GM21576 (cell line): ENCODE measurements around the gene NALF2.

Source experiments
- ATAC-seq: cut with Tn5 transposase; IDR thresholded peaks from one replicate; pipeline ENCODE4 v1.9.1; 2021; ENCODE audit warnings: mild to moderate bottlenecking, moderate library complexity; ENCODE audit not compliant: unreplicated experiment

The NALF2 gene

GRCh38 chrX:69524781-69525363, 20.7 kb downstream of the NALF2 start:
- no peak for ATAC-seq

DNA sequence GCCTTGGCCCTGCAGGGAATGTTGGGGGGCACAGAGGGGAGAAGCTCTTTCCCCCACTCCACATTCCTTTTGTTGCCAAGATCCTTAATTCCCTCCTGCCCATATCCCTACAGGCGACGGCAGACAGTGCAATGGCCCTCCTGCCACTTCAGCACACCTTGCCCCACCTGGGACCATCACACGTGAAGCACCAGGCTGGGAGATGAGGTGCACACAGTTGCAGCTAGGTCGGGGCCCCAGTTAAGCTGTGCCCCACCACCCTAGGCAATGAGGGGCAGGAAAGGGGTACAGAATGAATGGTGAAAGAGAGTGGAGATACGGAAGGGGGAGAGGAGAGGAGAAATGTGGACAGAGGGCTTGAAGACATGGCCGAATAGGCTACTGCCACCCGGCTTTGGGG, 26.2 kb downstream of the NALF2 start:
- ATAC-seq, result no peak

DNA sequence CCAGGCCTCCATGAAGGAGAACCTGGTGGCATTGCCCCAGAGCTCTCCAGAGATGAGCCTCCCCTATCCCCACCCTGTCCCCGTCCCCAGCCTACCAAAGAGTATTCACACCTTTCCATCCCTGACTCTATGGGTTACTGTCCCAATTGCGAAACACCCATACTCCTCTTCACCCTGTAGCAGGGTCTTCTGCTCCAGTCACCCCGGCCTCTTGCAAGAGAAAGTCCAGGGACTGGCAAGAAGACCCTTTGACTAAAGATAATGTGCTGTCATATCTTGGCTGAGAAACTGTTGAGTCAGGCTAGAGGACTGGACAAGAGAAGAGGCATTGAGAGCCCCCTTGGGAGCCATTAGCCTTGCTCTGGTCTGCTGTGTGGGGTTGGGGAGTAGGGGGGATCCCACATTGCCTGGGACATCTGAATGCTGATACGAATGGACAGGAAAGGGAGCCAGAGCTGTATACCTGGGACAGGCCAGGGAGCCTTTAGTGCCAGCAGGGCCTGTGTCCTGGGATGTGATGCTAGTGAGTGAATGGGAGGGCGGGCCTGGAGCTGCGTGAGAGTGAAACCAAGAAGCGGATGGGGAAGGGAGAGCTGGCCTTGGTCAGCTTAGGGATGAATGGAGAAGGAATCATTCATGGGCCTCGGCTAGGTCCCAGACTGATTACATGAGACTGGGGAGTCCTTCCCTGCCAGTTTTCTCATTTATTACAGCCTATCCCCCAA, 27.1 kb downstream of the NALF2 start:
- no peak for ATAC-seq

DNA sequence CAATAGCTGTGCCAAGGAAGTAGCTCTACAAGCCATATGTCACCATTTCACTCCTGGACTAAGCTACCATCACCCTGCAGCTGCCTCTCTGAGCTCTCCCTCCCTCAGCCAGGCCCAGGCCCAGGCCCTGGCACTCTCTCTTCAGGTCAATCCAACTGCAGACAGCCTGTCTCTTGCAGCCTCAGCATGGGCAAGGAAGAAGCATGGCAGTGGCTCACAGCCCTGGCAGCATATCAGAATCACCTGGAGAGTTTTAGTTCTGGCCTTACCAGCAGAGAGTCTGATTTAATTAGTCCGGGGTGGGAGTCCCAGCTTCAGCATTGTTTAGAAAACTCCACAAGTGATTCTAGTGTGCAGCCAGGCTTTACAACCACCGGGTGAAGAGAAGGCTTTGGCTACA, 31.5 kb downstream of the NALF2 start:
- no peak for ATAC-seq

- ATAC-seq, result peak; percentile 81
Measured at GRCh38 chrX:69538321-69538876, 34.3 kb downstream of the NALF2 start.

DNA sequence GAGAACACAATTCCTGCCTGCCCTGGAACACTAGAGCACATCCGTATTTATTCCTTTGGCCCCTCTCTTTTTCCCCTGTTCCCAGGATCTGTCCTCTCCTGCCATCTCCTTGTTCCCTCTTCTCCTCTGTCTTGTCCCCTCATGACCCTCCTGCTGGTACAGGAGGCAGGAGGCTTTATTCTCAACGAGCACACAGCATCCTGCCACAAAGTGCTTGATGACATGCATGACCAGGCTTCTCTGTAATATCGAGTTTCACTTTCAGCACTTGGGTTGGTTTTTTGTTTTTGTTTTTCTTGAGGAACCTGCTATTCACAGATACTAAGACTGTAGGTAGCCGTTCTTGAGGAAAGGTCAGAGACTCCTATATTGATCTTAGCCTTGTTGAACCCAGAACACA, 35.3 kb downstream of the NALF2 start:
- ATAC-seq, result no peak

DNA sequence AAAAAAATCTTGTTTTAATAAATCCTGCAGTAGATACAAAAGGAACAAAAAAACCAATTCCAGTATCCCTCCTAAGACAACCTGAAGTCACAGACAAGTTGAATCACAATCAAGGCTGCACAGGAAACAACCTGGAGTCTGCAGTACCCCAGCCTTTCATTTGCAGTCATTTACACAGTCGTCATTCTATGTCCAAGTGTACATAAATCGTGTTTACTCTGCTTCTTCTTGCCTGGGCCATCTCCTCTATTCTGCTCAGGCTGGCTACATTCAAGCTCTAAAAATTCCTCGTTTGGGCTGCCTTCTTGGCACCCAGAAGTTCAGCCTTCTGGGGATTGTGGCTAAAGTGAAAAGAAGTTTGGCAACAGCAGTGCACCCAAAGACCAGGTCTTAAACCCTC, 37.8 kb downstream of the NALF2 start:
- no peak for ATAC-seq

GRCh38 chrX:69543572-69543971, 39.4 kb downstream of the NALF2 start:
- ATAC-seq, result no peak

DNA sequence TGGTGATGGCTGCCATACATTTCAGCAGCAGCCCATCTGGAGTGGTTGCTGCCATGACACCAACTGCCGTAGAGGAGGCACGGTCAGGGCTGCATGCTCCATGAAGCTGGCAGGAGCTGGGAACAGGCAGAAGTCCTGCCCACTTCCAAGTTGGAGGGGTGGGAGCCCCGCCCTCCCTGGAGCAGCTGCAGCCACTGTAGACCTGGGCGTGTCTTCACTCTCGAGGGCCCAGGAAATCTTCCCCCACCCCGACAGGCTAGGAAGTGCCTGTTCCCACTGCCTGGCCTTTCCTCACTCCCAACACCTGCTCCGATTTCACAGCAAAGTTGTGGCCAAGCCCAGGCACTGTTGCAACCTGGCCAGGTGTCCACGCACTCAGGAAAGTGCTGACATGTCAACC, 42.3 kb downstream of the NALF2 start:
- ATAC-seq, result no peak

- ATAC-seq, result no peak
Measured at GRCh38 chrX:69546978-69547377, 42.9 kb downstream of the NALF2 start.

DNA sequence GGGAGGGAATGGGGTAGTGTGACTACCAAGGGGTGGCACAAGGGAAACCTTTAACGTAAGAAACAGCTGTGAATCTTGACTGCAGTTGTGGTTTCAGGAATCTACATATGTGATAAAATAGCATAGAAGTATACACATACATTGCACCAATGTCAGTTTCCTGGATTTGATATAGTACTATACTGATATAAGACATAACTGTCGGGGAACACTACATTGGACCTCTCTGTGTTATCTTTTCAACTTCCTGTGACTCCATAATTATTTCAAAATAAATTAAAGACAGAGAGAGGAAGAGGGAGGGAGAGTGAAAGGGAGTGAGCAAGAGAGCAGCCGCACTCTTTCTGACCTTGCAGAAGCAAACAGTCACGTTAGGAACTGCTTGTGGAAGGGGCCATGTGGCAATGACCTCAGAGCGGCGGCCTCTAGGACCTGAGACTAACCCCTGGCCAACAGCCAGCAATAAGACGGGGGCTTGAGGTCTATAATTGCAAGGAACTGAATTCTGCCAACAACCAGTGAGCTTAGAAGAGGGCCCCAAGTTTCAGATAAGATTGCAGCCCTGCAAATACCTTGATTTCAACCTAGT, 47.4 kb downstream of the NALF2 start:
- no peak for ATAC-seq

GRCh38 chrX:69552512-69552911, 48.4 kb downstream of the NALF2 start:
- no peak for ATAC-seq
